ENCODE measurements around the gene RPH3AL. TPM values are rescaled to one million over a fixed set of nuclear protein-coding genes. Genes with fewer than 3 reads are reported as not detected.
A peak's percentile ranks its signal among the peaks of the same experiment; 100 is the strongest.

RPH3AL gene
- total and polyA plus RNA-seq, 8 donors, result 8.9 to 57.1 (median 11.0) TPM

GRCh38 chr17:313911-314613 is 38.5 kb downstream of the RPH3AL start:
- Histone ChIP-seq H3K4me3 (no peak overlapping the region), H3K27me3 (no peaks in the 10 kb centered on the region), H3K27ac (no peak overlapping the region), H3K9me3 (no peaks in the 10 kb centered on the region), H3K36me3 (peaks cover 0 to 9% of the 10 kb centered on the region in 2 donors), H3K4me1 (no peaks in the 10 kb centered on the region)
- DNase-seq, result peak in 1 of 4 donors; percentile 55
- no peak for TF ChIP-seq CTCF (IDR thresholded peaks at IDR 0.05)
- no peak for ATAC-seq
- intact Hi-C loops (cut with DNase I), result no loop called here

DNA sequence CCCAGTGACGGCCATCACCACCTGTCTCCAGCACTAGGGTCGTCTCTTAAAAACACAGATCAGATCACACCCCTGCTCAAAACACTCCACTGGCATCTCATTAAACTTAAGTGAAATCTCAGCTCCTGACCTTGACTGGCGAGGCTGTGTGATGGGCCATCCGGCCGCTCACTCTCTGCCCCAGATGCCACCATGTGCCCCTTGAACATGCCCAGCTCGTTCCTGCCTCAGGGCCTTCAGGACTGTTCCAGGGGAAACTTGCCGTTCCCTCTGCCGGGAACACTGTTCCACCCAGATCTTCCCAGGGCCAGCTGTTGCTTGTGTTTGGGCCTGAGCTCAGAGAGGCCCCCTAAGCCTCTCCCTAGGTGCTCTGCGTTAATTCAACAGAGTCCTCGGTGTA is 39.4 kb downstream of the RPH3AL start:
- H3K9me3 ChIP-seq, result no peaks in the 10 kb centered on the region
- H3K27ac ChIP-seq, result no peak overlapping the region
- TF ChIP-seq CTCF (IDR thresholded peaks at IDR 0.05), result no peak
- H3K4me3 ChIP-seq, result no peak overlapping the region
- intact Hi-C loops (cut with DNase I), result no loop called here
- H3K4me1 ChIP-seq, result no peaks in the 10 kb centered on the region
- peaks cover 0 to 4% of the 10 kb centered on the region in 2 donors for H3K36me3 ChIP-seq
- no peaks in the 10 kb centered on the region for H3K27me3 ChIP-seq
- ATAC-seq, result no peak
- DNase-seq, result peak in 1 of 4 donors; percentile 21

DNA sequence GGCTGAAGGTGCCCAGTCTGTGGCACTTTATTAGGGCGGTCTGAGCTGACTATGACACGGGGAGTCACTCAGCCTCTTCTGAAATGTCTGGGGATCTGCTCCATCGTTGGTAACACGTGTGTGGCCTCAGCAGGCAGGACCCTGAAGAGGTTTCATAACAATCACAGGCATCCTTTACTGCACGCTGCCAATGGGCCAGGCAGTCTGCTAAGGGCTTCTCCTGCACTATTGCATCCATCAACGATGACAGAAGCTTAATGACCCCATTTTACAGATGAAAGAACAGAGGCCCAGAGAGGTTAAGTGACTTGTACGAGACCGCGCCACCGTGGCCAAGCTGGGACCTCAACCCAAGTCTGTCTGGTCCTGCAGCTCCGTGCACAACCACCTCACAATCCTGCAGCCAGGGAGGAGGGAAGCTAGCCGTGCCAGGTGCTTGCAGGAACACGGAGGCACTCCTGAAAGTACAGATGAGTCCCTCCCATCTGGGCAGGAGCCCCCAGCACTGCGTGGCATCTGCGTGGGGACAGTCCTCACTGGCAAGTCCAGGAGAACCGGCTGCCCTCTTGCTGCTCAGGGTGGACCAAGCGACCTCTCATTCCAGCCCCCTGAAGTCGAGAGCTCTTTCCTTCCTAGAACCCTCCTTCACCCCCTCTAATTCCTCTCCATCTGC is 40.0 kb downstream of the RPH3AL start:
- no peak overlapping the region for H3K27ac ChIP-seq
- no peaks in the 10 kb centered on the region for H3K36me3 ChIP-seq
- H3K4me1 ChIP-seq, result no peaks in the 10 kb centered on the region
- TF ChIP-seq CTCF (IDR thresholded peaks at IDR 0.05), result no peak
- no peaks in the 10 kb centered on the region for H3K9me3 ChIP-seq
- no peak overlapping the region for H3K4me3 ChIP-seq
- no peak for ATAC-seq
- H3K27me3 ChIP-seq, result no peaks in the 10 kb centered on the region
- intact Hi-C loops (cut with DNase I), result no loop called here
- DNase-seq, result peak in 1 of 4 donors; percentile 73

GRCh38 chr17:311119-311782 is 41.4 kb downstream of the RPH3AL start:
- H3K27ac ChIP-seq, result no peak overlapping the region
- H3K27me3 ChIP-seq, result no peaks in the 10 kb centered on the region
- DNase-seq (peak in 1 of 4 donors; percentile 21), ATAC-seq (no peak)
- H3K4me3 ChIP-seq, result no peak overlapping the region
- no peaks in the 10 kb centered on the region for H3K36me3 ChIP-seq
- no peaks in the 10 kb centered on the region for H3K9me3 ChIP-seq
- no peaks in the 10 kb centered on the region for H3K4me1 ChIP-seq
- TF ChIP-seq CTCF (IDR thresholded peaks at IDR 0.05), result no peak
- intact Hi-C loops (cut with DNase I), result no loop called here

All from left lung (tissue), 10 donors.